GM19351 (cell line): ENCODE results near the gene MCCD1.

Source experiments
- ATAC-seq: cut with Tn5 transposase; IDR thresholded peaks from one replicate; pipeline ENCODE4 v1.9.1; 2021; ENCODE audit warnings: mild to moderate bottlenecking, moderate library complexity; ENCODE audit not compliant: unreplicated experiment

The MCCD1 gene

DNA sequence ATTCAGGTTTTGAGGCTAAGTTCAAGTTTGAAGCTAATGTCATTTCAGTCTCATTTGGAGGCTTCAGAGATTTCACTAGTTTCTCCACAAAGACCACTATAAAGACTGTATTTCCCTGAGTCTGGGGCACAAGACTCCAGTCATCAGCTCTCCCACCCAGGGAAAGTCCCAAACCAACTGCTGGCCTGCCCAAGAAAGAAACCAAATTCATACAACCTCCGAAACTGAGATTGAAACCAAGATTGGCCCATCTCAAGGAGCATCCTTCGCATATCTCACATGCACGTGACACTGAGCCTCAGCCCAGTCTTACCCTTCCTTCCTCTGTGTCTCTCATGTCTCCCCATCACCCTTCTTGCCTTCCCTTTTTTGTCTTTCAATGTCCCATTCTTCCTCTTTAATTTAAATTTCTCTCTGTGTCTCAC, 39.8 kb downstream of the MCCD1 start:
- ATAC-seq = peak; percentile 73

DNA sequence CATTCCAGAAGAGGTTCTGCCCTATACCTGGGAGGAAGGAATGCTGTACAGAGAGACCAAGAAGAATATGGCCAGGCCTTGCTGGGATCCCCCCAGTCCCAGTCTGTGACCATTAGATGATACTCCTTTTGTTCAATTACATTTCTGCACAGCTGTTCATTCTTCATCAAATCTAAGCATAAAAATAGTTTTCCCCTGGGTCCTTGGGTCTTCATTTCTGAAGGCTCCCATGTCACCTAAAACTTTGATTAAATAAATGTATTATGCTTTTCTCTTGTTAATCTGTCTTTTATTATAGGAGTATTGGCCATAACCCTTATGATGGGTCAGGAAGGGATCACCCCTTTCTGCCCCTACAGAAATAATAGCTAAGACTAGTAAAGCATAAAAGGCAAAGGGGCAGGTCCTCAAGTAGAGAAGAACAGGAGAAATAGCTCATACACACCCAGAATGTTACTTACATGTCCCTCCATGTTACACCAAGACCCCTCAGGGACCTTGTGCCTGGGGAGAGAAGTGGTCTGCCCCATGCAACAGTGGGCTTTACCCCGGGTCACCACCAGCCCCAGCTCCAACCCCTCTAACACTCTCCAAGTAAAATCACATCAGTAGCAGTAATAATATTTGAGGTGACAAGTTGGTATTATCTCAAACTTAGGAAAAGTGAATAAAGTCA, 41.2 kb downstream of the MCCD1 start:
- ATAC-seq = no peak

DNA sequence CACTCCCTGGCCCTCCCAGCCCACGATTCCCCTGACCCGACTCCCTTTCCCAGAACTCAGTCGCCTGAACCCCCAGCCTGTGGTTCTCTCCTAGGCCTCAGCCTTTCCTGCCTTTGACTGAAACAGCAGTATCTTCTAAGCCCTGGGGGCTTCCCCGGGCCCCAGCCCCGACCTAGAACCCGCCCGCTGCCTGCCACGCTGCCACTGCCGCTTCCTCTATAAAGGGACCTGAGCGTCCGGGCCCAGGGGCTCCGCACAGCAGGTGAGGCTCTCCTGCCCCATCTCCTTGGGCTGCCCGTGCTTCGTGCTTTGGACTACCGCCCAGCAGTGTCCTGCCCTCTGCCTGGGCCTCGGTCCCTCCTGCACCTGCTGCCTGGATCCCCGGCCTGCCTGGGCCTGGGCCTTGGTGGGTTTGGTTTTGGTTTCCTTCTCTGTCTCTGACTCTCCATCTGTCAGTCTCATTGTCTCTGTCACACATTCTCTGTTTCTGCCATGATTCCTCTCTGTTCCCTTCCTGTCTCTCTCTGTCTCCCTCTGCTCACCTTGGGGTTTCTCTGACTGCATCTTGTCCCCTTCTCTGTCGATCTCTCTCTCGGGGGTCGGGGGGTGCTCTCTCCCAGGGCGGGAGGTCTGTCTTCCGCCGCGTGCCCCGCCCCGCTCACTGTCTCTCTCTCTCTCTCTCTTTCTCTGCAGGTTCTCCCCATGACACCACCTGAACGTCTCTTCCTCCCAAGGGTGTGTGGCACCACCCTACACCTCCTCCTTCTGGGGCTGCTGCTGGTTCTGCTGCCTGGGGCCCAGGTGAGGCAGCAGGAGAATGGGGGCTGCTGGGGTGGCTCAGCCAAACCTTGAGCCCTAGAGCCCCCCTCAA, 43.5 kb downstream of the MCCD1 start, which contains the start of gene LTA:
Gene LTA, plus strand, starts transcription at position 249 of the 871 bp plus-strand sequence. Its CDS starts 454 bp downstream, at position 703.
- peak; percentile 39 for ATAC-seq

DNA sequence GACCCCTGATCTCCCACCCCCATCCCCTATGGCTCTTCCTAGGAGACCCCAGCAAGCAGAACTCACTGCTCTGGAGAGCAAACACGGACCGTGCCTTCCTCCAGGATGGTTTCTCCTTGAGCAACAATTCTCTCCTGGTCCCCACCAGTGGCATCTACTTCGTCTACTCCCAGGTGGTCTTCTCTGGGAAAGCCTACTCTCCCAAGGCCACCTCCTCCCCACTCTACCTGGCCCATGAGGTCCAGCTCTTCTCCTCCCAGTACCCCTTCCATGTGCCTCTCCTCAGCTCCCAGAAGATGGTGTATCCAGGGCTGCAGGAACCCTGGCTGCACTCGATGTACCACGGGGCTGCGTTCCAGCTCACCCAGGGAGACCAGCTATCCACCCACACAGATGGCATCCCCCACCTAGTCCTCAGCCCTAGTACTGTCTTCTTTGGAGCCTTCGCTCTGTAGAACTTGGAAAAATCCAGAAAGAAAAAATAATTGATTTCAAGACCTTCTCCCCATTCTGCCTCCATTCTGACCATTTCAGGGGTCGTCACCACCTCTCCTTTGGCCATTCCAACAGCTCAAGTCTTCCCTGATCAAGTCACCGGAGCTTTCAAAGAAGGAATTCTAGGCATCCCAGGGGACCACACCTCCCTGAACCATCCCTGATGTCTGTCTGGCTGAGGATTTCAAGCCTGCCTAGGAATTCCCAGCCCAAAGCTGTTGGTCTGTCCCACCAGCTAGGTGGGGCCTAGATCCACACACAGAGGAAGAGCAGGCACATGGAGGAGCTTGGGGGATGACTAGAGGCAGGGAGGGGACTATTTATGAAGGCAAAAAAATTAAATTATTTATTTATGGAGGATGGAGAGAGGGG, 44.7 kb downstream of the MCCD1 start:
- ATAC-seq = no peak

DNA sequence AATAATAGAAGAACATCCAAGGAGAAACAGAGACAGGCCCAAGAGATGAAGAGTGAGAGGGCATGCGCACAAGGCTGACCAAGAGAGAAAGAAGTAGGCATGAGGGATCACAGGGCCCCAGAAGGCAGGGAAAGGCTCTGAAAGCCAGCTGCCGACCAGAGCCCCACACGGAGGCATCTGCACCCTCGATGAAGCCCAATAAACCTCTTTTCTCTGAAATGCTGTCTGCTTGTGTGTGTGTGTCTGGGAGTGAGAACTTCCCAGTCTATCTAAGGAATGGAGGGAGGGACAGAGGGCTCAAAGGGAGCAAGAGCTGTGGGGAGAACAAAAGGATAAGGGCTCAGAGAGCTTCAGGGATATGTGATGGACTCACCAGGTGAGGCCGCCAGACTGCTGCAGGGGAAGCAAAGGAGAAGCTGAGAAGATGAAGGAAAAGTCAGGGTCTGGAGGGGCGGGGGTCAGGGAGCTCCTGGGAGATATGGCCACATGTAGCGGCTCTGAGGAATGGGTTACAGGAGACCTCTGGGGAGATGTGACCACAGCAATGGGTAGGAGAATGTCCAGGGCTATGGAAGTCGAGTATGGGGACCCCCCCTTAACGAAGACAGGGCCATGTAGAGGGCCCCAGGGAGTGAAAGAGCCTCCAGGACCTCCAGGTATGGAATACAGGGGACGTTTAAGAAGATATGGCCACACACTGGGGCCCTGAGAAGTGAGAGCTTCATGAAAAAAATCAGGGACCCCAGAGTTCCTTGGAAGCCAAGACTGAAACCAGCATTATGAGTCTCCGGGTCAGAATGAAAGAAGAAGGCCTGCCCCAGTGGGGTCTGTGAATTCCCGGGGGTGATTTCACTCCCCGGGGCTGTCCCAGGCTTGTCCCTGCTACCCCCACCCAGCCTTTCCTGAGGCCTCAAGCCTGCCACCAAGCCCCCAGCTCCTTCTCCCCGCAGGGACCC, 45.6 kb downstream of the MCCD1 start:
- no peak for ATAC-seq

DNA sequence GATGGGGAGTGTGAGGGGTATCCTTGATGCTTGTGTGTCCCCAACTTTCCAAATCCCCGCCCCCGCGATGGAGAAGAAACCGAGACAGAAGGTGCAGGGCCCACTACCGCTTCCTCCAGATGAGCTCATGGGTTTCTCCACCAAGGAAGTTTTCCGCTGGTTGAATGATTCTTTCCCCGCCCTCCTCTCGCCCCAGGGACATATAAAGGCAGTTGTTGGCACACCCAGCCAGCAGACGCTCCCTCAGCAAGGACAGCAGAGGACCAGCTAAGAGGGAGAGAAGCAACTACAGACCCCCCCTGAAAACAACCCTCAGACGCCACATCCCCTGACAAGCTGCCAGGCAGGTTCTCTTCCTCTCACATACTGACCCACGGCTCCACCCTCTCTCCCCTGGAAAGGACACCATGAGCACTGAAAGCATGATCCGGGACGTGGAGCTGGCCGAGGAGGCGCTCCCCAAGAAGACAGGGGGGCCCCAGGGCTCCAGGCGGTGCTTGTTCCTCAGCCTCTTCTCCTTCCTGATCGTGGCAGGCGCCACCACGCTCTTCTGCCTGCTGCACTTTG, 46.7 kb downstream of the MCCD1 start, which contains the start of gene TNF:
Gene TNF, plus strand, starts transcription at position 231 of the 567 bp plus-strand sequence. Its CDS starts 177 bp downstream, at position 408.
- no peak for ATAC-seq

DNA sequence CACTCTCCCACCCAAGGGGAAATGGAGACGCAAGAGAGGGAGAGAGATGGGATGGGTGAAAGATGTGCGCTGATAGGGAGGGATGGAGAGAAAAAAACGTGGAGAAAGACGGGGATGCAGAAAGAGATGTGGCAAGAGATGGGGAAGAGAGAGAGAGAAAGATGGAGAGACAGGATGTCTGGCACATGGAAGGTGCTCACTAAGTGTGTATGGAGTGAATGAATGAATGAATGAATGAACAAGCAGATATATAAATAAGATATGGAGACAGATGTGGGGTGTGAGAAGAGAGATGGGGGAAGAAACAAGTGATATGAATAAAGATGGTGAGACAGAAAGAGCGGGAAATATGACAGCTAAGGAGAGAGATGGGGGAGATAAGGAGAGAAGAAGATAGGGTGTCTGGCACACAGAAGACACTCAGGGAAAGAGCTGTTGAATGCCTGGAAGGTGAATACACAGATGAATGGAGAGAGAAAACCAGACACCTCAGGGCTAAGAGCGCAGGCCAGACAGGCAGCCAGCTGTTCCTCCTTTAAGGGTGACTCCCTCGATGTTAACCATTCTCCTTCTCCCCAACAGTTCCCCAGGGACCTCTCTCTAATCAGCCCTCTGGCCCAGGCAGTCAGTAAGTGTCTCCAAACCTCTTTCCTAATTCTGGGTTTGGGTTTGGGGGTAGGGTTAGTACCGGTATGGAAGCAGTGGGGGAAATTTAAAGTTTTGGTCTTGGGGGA, 47.4 kb downstream of the MCCD1 start:
- no peak for ATAC-seq

DNA sequence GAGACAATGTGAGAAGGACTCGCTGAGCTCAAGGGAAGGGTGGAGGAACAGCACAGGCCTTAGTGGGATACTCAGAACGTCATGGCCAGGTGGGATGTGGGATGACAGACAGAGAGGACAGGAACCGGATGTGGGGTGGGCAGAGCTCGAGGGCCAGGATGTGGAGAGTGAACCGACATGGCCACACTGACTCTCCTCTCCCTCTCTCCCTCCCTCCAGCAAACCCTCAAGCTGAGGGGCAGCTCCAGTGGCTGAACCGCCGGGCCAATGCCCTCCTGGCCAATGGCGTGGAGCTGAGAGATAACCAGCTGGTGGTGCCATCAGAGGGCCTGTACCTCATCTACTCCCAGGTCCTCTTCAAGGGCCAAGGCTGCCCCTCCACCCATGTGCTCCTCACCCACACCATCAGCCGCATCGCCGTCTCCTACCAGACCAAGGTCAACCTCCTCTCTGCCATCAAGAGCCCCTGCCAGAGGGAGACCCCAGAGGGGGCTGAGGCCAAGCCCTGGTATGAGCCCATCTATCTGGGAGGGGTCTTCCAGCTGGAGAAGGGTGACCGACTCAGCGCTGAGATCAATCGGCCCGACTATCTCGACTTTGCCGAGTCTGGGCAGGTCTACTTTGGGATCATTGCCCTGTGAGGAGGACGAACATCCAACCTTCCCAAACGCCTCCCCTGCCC, 48.3 kb downstream of the MCCD1 start:
- ATAC-seq = no peak

DNA sequence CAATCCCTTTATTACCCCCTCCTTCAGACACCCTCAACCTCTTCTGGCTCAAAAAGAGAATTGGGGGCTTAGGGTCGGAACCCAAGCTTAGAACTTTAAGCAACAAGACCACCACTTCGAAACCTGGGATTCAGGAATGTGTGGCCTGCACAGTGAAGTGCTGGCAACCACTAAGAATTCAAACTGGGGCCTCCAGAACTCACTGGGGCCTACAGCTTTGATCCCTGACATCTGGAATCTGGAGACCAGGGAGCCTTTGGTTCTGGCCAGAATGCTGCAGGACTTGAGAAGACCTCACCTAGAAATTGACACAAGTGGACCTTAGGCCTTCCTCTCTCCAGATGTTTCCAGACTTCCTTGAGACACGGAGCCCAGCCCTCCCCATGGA, 48.8 kb downstream of the MCCD1 start:
- no peak for ATAC-seq

DNA sequence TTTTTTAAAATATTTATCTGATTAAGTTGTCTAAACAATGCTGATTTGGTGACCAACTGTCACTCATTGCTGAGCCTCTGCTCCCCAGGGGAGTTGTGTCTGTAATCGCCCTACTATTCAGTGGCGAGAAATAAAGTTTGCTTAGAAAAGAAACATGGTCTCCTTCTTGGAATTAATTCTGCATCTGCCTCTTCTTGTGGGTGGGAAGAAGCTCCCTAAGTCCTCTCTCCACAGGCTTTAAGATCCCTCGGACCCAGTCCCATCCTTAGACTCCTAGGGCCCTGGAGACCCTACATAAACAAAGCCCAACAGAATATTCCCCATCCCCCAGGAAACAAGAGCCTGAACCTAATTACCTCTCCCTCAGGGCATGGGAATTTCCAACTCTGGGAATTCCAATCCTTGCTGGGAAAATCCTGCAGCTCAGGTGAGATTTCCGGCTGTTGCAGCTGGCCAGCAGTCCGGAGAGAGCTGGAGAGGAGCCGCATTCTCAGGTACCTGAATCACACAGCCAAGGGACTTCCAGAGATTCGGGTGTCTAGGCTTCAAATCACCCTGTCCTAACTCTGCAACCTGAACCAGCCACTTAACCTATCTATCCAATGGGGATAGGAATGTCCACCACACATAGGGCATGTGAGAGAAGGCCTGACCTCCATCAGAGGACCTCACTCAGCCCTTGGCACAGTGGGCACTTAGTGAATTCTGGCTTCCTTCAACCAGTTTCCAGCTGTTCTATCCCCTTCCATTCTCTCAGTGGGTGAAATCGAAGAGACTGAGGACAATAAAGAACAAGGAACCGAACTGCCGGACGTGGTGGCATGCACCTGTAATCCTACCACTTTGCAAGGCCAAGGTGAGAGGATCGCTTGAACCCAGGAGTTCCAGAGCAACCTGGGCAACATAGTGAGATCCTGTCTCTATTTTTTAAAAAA, 49.7 kb downstream of the MCCD1 start:
- ATAC-seq = no peak

DNA sequence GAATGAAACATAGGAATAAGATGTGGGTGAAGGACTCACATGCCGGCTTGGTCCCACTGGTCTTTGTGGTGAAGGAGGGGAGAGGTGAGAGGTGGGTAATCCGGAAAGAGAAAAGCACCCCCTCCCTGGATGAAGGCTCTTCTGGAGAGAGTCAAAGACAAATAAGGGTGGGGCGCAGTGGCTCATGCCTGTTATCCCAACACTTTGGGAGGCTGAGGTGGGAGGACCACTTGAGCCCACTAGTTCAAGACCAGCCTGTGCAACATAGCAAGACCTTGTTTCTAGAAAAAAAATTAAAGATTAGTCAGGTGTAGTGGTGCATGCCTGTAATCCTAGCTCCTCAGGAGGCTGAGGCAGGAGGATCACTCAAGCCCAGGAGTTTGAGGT, 50.4 kb downstream of the MCCD1 start:
- no peak for ATAC-seq
